Smooth muscle cell (in vitro differentiated cells): ENCODE results near the gene PCDHGA4. TPM values are rescaled to one million over a fixed set of nuclear protein-coding genes. Genes with fewer than 3 reads are reported as not detected.

ENCODE experiments used
- DNase-seq: peaks from one replicate; lab custom pipeline; 2025; ENCODE audit not compliant: unreplicated experiment; lab: John Stamatoyannopoulos, UW
- H2AFZ ChIP-seq: fragments of 200-600 bp; sonication (generic); 2 replicates; pipeline ENCODE4 v1.6.0; 2016; ENCODE audit warnings: antibody characterized with exemption, low read depth, mild to moderate bottlenecking
- H3F3A ChIP-seq: fragments of 200-600 bp; sonication (generic); 2 replicates; pipeline ENCODE4 v1.6.0; 2017; ENCODE audit warnings: antibody characterized with exemption, low read depth
- H3K27ac ChIP-seq: fragments of 200-600 bp; sonication (generic); 2 replicates; pipeline ENCODE4 v1.5.1; 2016; ENCODE audit warnings: low read depth, mild to moderate bottlenecking
- H3K27me3 ChIP-seq: fragments of 200-600 bp; sonication (generic); 2 replicates; pipeline ENCODE4 v1.6.1; 2016; ENCODE audit warnings: low read depth, mild to moderate bottlenecking
- H3K36me3 ChIP-seq: fragments of 200-600 bp; sonication (generic); 2 replicates; pipeline ENCODE4 v1.5.1; 2016; ENCODE audit warnings: low read depth
- H3K4me1 ChIP-seq: fragments of 200-600 bp; sonication (generic); 2 replicates; pipeline ENCODE4 v1.5.1; 2016; ENCODE audit warnings: low read depth
- H3K4me2 ChIP-seq: fragments of 200-600 bp; sonication (generic); 2 replicates; pipeline ENCODE4 v1.6.0; 2016; ENCODE audit warnings: mild to moderate bottlenecking
- H3K4me3 ChIP-seq: fragments of 200-600 bp; sonication (generic); 2 replicates; pipeline ENCODE4 v1.5.1; 2016; ENCODE audit warnings: mild to moderate bottlenecking
- H3K79me2 ChIP-seq: fragments of 200-600 bp; sonication (generic); 2 replicates; pipeline ENCODE4 v1.6.0; 2016; ENCODE audit warnings: low read depth, mild to moderate bottlenecking
- H3K9ac ChIP-seq: fragments of 200-600 bp; sonication (generic); 2 replicates; pipeline ENCODE4 v1.6.0; 2016; ENCODE audit warnings: low read depth
- H3K9me3 ChIP-seq: fragments of 200-600 bp; sonication (generic); replicated peaks from 2 replicates; pipeline ENCODE4 v1.5.1; 2016; ENCODE audit warnings: low read depth
- H4K20me1 ChIP-seq: fragments of 200-600 bp; sonication (generic); 2 replicates; pipeline ENCODE4 v1.6.0; 2016; ENCODE audit warnings: low read depth
- WGBS: methylation state at CpG from one replicate; pipeline ENCODE4 v1.1.7; 2016; ENCODE audit warnings: low lambda C conversion rate; 5-methylcytosine and 5-hydroxymethylcytosine counted together
- polyA plus RNA-seq: library from polyadenylated mRNA; unstranded; fragments of >200 nt; fragmentation: Nextera tagmentation; extraction: Ambion mirVana; gene quantifications from 2 replicates; pipeline ENCODE4 v1.2.1, GENCODE V29; 2016
- total RNA-seq: library from RNA; depleted of rRNA; stranded (reverse); fragments of >200 nt; gene quantifications from 2 replicates; pipeline ENCODE4 v1.2.3, GENCODE V29; 2014
- TF ChIP-seq, protein P1 (sequence below): fragments of 200-600 bp; sonication (generic); IDR thresholded peaks from 2 replicates; pipeline ENCODE4 v1.5.1; 2017; ENCODE audit warnings: borderline replicate concordance, mild to moderate bottlenecking, antibody characterized with exemption; ENCODE audit not compliant: insufficient read depth, poor library complexity, severe bottlenecking

Gene PCDHGA4
- total and polyA plus RNA-seq, 2 experiments from 2014 or later, result 0.58 TPM; not detected in 1

DNA sequence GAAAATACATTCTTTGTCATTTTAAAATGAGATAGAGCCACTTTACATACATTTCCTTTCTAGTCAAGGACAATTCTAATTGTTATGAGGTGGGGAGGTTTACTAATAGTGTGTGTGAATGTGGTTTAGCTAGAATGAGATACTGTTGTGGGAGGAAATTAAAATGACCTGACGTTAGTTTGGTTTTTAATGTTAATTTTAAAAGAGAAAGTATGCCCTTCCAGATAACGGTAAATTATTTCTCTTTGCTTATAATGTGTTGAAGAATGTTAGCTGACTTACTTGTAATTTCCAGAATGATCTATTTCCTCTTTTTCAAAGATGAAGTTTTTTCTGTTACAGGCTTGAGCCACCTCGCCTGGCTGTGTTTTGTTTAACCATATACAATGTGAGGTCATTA lies 32.6 kb upstream of the PCDHGA4 start:
- Histone ChIP-seq H3K4me3 (no peak overlapping the region), H3K9ac (no peak overlapping the region), H3K27ac (no peak overlapping the region), H3K9me3 (peaks cover 28% of the 10 kb centered on the region), H3K36me3 (peaks cover 27% of the 10 kb centered on the region), H3K27me3 (no peaks in the 10 kb centered on the region), H3K4me1 (no peaks in the 10 kb centered on the region), H3K4me2 (no peak overlapping the region), H3F3A (peaks cover 13% of the 10 kb centered on the region), H3K79me2 (peaks cover 26% of the 10 kb centered on the region), H2AFZ (no peak overlapping the region), H4K20me1 (no peaks in the 10 kb centered on the region)
- no peak for DNase-seq
- TF ChIP-seq, protein P1, sequence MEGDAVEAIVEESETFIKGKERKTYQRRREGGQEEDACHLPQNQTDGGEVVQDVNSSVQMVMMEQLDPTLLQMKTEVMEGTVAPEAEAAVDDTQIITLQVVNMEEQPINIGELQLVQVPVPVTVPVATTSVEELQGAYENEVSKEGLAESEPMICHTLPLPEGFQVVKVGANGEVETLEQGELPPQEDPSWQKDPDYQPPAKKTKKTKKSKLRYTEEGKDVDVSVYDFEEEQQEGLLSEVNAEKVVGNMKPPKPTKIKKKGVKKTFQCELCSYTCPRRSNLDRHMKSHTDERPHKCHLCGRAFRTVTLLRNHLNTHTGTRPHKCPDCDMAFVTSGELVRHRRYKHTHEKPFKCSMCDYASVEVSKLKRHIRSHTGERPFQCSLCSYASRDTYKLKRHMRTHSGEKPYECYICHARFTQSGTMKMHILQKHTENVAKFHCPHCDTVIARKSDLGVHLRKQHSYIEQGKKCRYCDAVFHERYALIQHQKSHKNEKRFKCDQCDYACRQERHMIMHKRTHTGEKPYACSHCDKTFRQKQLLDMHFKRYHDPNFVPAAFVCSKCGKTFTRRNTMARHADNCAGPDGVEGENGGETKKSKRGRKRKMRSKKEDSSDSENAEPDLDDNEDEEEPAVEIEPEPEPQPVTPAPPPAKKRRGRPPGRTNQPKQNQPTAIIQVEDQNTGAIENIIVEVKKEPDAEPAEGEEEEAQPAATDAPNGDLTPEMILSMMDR, result no peak
- WGBS, result 99% methylated on average over 3 of the region's 3 CpGs

DNA sequence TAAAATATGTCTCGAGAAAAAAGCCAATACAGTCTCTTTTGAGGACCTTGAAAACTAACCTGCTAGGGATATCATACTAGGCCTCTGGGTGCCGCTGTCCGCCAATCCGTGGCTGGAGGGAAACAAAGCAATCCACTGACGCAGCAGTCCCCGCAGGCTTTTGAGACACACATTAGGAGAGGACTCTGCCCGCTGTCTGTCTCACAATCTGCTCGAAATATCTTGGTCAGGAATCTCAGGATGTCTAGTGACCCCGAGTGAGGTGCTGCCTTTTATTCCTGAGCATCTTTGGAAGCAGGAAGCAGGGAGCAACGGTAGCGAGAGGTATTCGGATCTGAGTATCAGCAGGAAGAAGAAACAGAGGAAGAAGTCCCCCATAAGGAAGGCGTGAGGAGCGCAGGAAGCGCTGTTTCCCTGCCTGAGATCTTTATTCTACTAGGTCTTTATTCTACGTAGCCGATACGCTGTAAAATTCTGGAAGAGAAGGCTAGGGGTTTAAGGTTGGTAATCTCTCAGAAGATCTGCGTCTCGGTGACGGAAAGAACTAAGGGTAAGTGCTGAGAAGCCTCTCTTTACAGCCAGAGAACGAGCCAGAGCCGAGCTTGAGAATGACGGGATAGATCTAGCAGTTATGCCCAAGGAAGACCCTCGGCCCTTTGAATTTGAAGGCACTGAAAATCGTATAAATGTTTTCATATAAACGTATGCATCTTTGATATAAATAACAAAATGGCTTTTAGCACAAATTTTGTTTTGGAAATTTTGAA lies 28.6 kb upstream of the PCDHGA4 start:
- Histone ChIP-seq H3K36me3 (no peaks in the 10 kb centered on the region), H4K20me1 (no peaks in the 10 kb centered on the region), H3K4me2 (peak overlapping the region; percentile 19), H3K27me3 (no peaks in the 10 kb centered on the region), H3K27ac (no peak overlapping the region), H3K9me3 (peaks cover 11% of the 10 kb centered on the region), H2AFZ (no peak overlapping the region), H3K79me2 (no peaks in the 10 kb centered on the region), H3F3A (no peaks in the 10 kb centered on the region), H3K4me1 (no peaks in the 10 kb centered on the region), H3K4me3 (peak overlapping the region; percentile 32), H3K9ac (no peak overlapping the region)
- TF ChIP-seq, protein P1, result peak; percentile 18
- WGBS, result 47% methylated on average over 27 of the region's 27 CpGs
- no peak for DNase-seq

DNA sequence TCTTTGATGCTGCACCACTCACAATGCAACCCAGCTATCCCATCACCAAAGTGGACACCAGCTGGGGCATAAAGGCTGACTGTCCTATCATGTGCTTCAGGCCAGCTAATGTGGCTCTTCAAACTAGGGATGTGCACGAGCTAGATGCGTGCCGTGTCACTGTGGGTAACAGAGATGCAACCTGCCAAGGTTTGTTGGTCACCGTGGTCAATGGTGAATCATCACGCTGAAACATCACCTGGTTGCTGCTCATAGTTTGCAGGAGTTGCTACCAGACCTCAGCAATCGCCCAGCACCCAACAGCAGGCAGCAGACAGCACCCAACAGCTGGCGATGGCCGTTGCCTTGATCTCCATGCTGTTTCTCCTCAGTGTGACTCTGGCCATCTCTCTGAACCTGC lies 26.6 kb upstream of the PCDHGA4 start:
- Histone ChIP-seq H4K20me1 (no peaks in the 10 kb centered on the region), H3K9ac (no peak overlapping the region), H3F3A (no peaks in the 10 kb centered on the region), H3K4me2 (no peak overlapping the region), H2AFZ (no peak overlapping the region), H3K9me3 (peaks cover 11% of the 10 kb centered on the region), H3K36me3 (no peaks in the 10 kb centered on the region), H3K79me2 (no peaks in the 10 kb centered on the region), H3K27me3 (no peaks in the 10 kb centered on the region), H3K27ac (no peak overlapping the region), H3K4me3 (no peak overlapping the region), H3K4me1 (no peaks in the 10 kb centered on the region)
- no peak for DNase-seq
- WGBS, result 97% methylated on average over 7 of the region's 8 CpGs
- TF ChIP-seq, protein P1, result no peak
